B cell (primary cell): ENCODE data around the gene PHF20. TPM values are rescaled to one million over a fixed set of nuclear protein-coding genes. Genes with fewer than 3 reads are reported as not detected.
A peak's percentile ranks its signal among the peaks of the same experiment; 100 is the strongest.

Experiments used
- ATAC-seq: fragments of 200-7000 bp; cut with Tn5 transposase; one replicate; pipeline ENCODE4 v1.10.0; 2021; ENCODE audit warnings: low read depth, mild to moderate bottlenecking, moderate number of reproducible peaks, moderate library complexity
- CTCF ChIA-PET: fragments of 350-600 bp; sonication (Branson Sonifier 250); formaldehyde crosslinking; loops from one replicate; lab custom pipeline; 2021; ENCODE audit warnings: antibody characterized with exemption, inconsistent platforms; lab: Charles Lee
- POLR2A ChIA-PET: fragments of 350-600 bp; sonication (Branson Sonifier 250); formaldehyde crosslinking; loops from one replicate; lab custom pipeline; 2021; ENCODE audit warnings: antibody characterized with exemption; lab: Charles Lee
- DNase-seq: peaks from one replicate; pipeline ENCODE4 v3.0.0; 2013
- H2AFZ ChIP-seq: 2 replicates; pipeline ENCODE4 v1.6.1; 2012; ENCODE audit warnings: mild to moderate bottlenecking, low read depth, low read length; ENCODE audit not compliant: insufficient read depth, poor library complexity, severe bottlenecking
- H3K27ac ChIP-seq, 2 donors: 1 replicate in 1 of 2; 2 replicates in 1 of 2; pipeline ENCODE4 v1.5.1; 2012 to 2013; ENCODE audit warnings: low read length in 2 of 2, mild to moderate bottlenecking in 2 of 2, moderate library complexity in 1 of 2
- H3K27me3 ChIP-seq, 4 experiments: fragments of 200-600 bp in 1 of 4; sonication (generic) in 1 of 4; replicated peaks in 1 of 4; 1 replicate in 2 of 4; 2 replicates in 2 of 4; pipeline versions ENCODE4 v1.6.1 to v1.7.0; 2013 to 2016; ENCODE audit warnings: low read length in 3 of 4, mild to moderate bottlenecking in 2 of 4, mixed read lengths in 1 of 4, moderate library complexity in 1 of 4; ENCODE audit not compliant: insufficient read depth in 4 of 4, control insufficient read depth in 3 of 4; ENCODE audit errors: control extremely low read depth in 1 of 4
- H3K36me3 ChIP-seq, 2 experiments: replicated peaks in 1 of 2; 1 replicate in 1 of 2; 2 replicates in 1 of 2; pipeline versions ENCODE4 v1.6.1 to v1.7.1; 2013; ENCODE audit warnings: low read length in 1 of 2; ENCODE audit not compliant: insufficient read depth in 2 of 2, control insufficient read depth in 1 of 2; ENCODE audit errors: control extremely low read depth in 1 of 2, extremely low read depth in 1 of 2
- H3K4me1 ChIP-seq, 2 donors: fragments of 200-600 bp in 1 of 2; sonication (generic) in 1 of 2; 1 replicate in 1 of 2; 2 replicates in 1 of 2; pipeline versions ENCODE4 v1.5.1 to v1.6.1; 2013 to 2017; ENCODE audit warnings: low read length in 2 of 2; ENCODE audit not compliant: control insufficient read depth in 2 of 2, insufficient read depth in 2 of 2
- H3K4me2 ChIP-seq: replicated peaks from 2 replicates; pipeline ENCODE3; 2012; ENCODE audit warnings: mild to moderate bottlenecking, low read depth, low read length; ENCODE audit not compliant: poor library complexity, severe bottlenecking
- H3K4me3 ChIP-seq, 5 experiments: fragments of 200-600 bp in 1 of 5; sonication (generic) in 1 of 5; 1 replicate in 3 of 5; 2 replicates in 2 of 5; pipeline versions ENCODE4 v1.5.1 to v1.7.0; 2011 to 2016; ENCODE audit warnings: low read length in 4 of 5, mild to moderate bottlenecking in 4 of 5, low read depth in 2 of 5, control low read depth in 1 of 5, moderate library complexity in 1 of 5; ENCODE audit not compliant: insufficient read depth in 1 of 5; ENCODE audit errors: control extremely low read depth in 1 of 5, extremely low read depth in 1 of 5
- H3K79me2 ChIP-seq: fragments of 200-600 bp; sonication (generic); one replicate; pipeline ENCODE4 v1.6.0; 2016; ENCODE audit warnings: low read length; ENCODE audit not compliant: control insufficient read depth, insufficient read depth
- H3K9ac ChIP-seq: fragments of 200-600 bp; sonication (generic); 2 replicates; pipeline ENCODE4 v1.6.1; 2017; ENCODE audit warnings: mild to moderate bottlenecking, low read length, moderate library complexity
- H3K9me3 ChIP-seq, 3 donors: one replicate each; pipeline versions ENCODE4 v1.6.1 to v1.7.1; 2013; ENCODE audit warnings: low read length in 2 of 3; ENCODE audit not compliant: control insufficient read depth in 2 of 3, insufficient read depth in 1 of 3; ENCODE audit errors: control extremely low read depth in 1 of 3
- H4K20me1 ChIP-seq: 2 replicates; pipeline ENCODE4 v1.6.0; 2012; ENCODE audit warnings: mild to moderate bottlenecking, low read length; ENCODE audit not compliant: insufficient read depth, control insufficient read depth, poor library complexity, severe bottlenecking
- H3K27ac Mint-ChIP-seq: one replicate; pipeline ENCODE4 v1.8.0; 2021; ENCODE audit warnings: mixed read lengths
- H3K27me3 Mint-ChIP-seq: one replicate; pipeline ENCODE4 v1.8.0; 2021; ENCODE audit warnings: mixed read lengths
- H3K4me1 Mint-ChIP-seq: one replicate; pipeline ENCODE4 v1.8.0; 2021; ENCODE audit warnings: mixed read lengths
- H3K4me3 Mint-ChIP-seq: one replicate; pipeline ENCODE4 v1.8.0; 2021; ENCODE audit warnings: mixed read lengths
- H3K9me3 Mint-ChIP-seq: one replicate; pipeline ENCODE4 v1.8.0; 2022; ENCODE audit warnings: mixed read lengths; ENCODE audit not compliant: insufficient read depth
- CTCF ChIP-seq: fragments of 200-600 bp; IDR thresholded peaks from one replicate; pipeline ENCODE4 v1.8.0; 2022; ENCODE audit warnings: antibody characterized with exemption, mild to moderate bottlenecking
- EZH2 ChIP-seq: IDR thresholded peaks from 2 replicates; pipeline ENCODE4 v1.6.1; 2012; ENCODE audit warnings: borderline replicate concordance, low read depth, mild to moderate bottlenecking, moderate library complexity, low read length; ENCODE audit not compliant: insufficient read depth, poor library complexity, severe bottlenecking
- WGBS: methylation state at CpG from one replicate; pipeline ENCODE4 v1.1.5; 2013; ENCODE audit warnings: missing lambda C conversion rate; ENCODE audit not compliant: insufficient coverage; 5-methylcytosine and 5-hydroxymethylcytosine counted together
- intact Hi-C: fragments of 100-400 bp; cut with micrococcal nuclease; formaldehyde crosslinking; loops from one replicate; pipeline ENCODE4 v1.10.0; 2022
- polyA plus RNA-seq: library from polyadenylated mRNA; depleted of rRNA; stranded (reverse); fragments of >200 nt; gene quantifications from 2 replicates; pipeline ENCODE4 v1.2.3, GENCODE V29; 2012
- total RNA-seq, 2 donors: library from RNA; stranded (reverse); fragments of 120-200 nt in 1 of 2; gene quantifications; 1 replicate in 1 of 2; 2 replicates in 1 of 2; pipeline versions ENCODE4 v1.2.3 to v1.2.4, GENCODE V29; 2013 to 2022

Gene PHF20
- total and polyA plus RNA-seq, 2 donors (not counting 1 experiment from before 2014, with no cell fraction given): 53.6 to 92.3 TPM

- Histone ChIP-seq H3K4me1 (peaks cover 34 to 43% of the 10 kb centered on the region in 2 donors), H4K20me1 (peaks cover 96% of the 10 kb centered on the region), H2AFZ (no peak overlapping the region), H3K9me3 (no peaks in the 10 kb centered on the region), H3K4me3 (no peak overlapping the region), H3K4me2 (no peak overlapping the region), H3K27ac (no peak overlapping the region), H3K9ac (no peak overlapping the region), H3K36me3 (peaks cover 2 to 93% of the 10 kb centered on the region in 2 experiments), H3K79me2 (peaks cover 100% of the 10 kb centered on the region), H3K27me3 (no peaks in the 10 kb centered on the region)
- H3K4me3 Mint-ChIP-seq: no peak overlapping the region
- ChIA-PET POLR2A (interaction anchor here (0.6 kb wide), 1 partner anchor 288 kb away, joined by 13 read pairs; no protein-coding TSS in a partner anchor), CTCF (no interaction called here)
- ATAC-seq (no peak), DNase-seq (no peak)
- H3K4me1 Mint-ChIP-seq: peaks cover 56% of the 10 kb centered on the region
- TF ChIP-seq EZH2: no peak
- no peak for TF ChIP-seq CTCF
- WGBS: no CpG with 5 or more reads among the region's 7 CpGs
- intact Hi-C loops: no loop called here
- H3K27ac Mint-ChIP-seq: no peak overlapping the region
- no peaks in the 10 kb centered on the region for H3K9me3 Mint-ChIP-seq
- H3K27me3 Mint-ChIP-seq: no peaks in the 10 kb centered on the region
These were observed 35.9 kb upstream of the PHF20 start for GRCh38 chr20:35735826-35736470.

- Histone ChIP-seq H2AFZ (no peak overlapping the region), H3K4me1 (peaks cover 35 to 43% of the 10 kb centered on the region in 2 donors)
- peaks cover 54% of the 10 kb centered on the region for H3K4me1 Mint-ChIP-seq
These were observed 33.9 kb upstream of the PHF20 start for GRCh38 chr20:35737865-35738333.

More at GRCh38 chr20:35737865-35738333, 33.9 kb upstream of the PHF20 start:
- Histone ChIP-seq H3K27ac (no peak overlapping the region), H3K4me3 (no peak overlapping the region), H4K20me1 (peaks cover 81% of the 10 kb centered on the region), H3K36me3 (peaks cover 2 to 73% of the 10 kb centered on the region in 2 experiments), H3K4me2 (no peak overlapping the region), H3K79me2 (peaks cover 91% of the 10 kb centered on the region), H3K9ac (no peak overlapping the region), H3K9me3 (no peaks in the 10 kb centered on the region), H3K27me3 (no peaks in the 10 kb centered on the region)
- TF ChIP-seq EZH2: no peak
- no peak for TF ChIP-seq CTCF
- ATAC-seq (no peak), DNase-seq (no peak)
- peak overlapping the region; percentile 26 for H3K4me3 Mint-ChIP-seq
- no peaks in the 10 kb centered on the region for H3K27me3 Mint-ChIP-seq
- H3K27ac Mint-ChIP-seq: no peak overlapping the region
- intact Hi-C loops: no loop called here
- POLR2A ChIA-PET: interaction anchor here (0.7 kb wide), 1 partner anchor 35 kb away, joined by 8 read pairs; no protein-coding TSS in a partner anchor
- 93% methylated on average over 10 of the region's 15 CpGs for WGBS
- no peaks in the 10 kb centered on the region for H3K9me3 Mint-ChIP-seq
- CTCF ChIA-PET: interaction anchor here (2.2 to 2.6 kb wide), 2 partner anchors 30 to 34 kb away, joined by 5 to 8 read pairs; partner anchors contain the start of gene PHF20
